Measurements from ENCODE around the gene CCNL2.

- no peak for TF ChIP-seq CTCF (IDR thresholded peaks at IDR 0.05; ENCODE audit: insufficient read depth, low read length)
- no peak for TF ChIP-seq REST (IDR thresholded peaks at IDR 0.05; ENCODE audit: insufficient replicate concordance, low read depth)
- TF ChIP-seq GABPA (IDR thresholded peaks at IDR 0.05; ENCODE audit: low read depth), result no peak
- no peak for TF ChIP-seq POLR2AphosphoS5 (IDR thresholded peaks at IDR 0.05; ENCODE audit: low read depth)
- TF ChIP-seq SPI1 (IDR thresholded peaks at IDR 0.05; ENCODE audit: borderline replicate concordance, low read depth), result no peak
Observed at GRCh38 chr1:1338278-1338677, 60.9 kb downstream of the CCNL2 start.

Measured in HL-60 (cell line).